CD4-positive, alpha-beta T cell treated with Interleukin-10 for 1 hour (primary cell): Measurements from ENCODE around the gene LRRC46.

Experiments used
- DNase-seq: peaks from one replicate; pipeline ENCODE4 v3.0.0-alpha.2; 2020

Gene LRRC46, protein sequence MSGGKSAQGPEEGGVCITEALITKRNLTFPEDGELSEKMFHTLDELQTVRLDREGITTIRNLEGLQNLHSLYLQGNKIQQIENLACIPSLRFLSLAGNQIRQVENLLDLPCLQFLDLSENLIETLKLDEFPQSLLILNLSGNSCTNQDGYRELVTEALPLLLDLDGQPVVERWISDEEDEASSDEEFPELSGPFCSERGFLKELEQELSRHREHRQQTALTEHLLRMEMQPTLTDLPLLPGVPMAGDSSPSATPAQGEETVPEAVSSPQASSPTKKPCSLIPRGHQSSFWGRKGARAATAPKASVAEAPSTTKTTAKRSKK

DNA sequence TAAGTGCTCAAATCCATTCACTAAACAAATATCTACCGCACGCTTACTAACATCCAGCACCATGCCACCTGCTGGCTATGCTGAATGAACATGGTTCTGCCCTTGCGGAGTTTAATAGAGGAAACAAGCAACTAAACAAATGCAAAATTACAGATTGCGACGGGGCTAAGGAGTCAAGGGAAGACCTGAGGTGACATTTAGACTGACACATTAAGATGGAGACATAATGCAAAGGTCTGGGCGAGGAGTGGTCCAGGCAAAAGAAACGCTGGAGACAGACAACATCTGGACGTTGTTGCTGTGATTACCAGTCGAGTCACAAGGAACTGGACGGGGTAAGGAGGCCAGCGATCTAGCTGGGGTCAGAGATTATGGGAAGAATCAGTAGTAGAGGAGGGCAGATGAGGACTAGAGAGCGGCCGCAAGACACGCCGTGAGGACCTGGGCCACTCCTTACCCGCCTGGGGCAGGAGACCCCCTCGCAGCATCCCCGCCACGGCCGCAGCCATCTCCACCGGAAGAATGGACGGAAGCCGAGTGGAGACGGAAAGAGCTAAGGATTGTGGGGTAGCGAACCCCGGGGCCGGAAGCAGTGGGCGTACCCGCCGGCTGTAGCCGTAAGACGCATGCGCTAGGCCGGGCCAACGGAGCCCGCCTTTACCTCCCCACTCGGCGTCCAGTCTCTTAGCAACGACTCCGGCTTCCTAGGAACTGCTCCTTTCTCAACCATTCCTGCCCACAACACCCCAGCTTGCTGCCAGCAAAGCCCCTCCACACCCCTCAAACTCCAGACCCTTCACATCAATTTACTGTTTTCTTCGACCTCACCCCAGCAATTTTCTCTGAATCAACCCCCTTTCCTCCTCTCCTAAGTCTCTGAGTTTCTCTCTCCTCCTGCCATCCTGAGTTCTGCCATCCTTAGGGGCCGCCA lies at the start of gene LRRC46, which contains the start of gene MRPL10:
Gene LRRC46, plus strand, starts transcription at position 668 of the 931 bp plus-strand sequence. CDS start 320 bp downstream, outside the sequence.
Gene MRPL10, minus strand, starts transcription at position 539 of the 931 bp plus-strand sequence. Its CDS starts 30 bp downstream, at position 509.
- peak; percentile 93 for DNase-seq

DNA sequence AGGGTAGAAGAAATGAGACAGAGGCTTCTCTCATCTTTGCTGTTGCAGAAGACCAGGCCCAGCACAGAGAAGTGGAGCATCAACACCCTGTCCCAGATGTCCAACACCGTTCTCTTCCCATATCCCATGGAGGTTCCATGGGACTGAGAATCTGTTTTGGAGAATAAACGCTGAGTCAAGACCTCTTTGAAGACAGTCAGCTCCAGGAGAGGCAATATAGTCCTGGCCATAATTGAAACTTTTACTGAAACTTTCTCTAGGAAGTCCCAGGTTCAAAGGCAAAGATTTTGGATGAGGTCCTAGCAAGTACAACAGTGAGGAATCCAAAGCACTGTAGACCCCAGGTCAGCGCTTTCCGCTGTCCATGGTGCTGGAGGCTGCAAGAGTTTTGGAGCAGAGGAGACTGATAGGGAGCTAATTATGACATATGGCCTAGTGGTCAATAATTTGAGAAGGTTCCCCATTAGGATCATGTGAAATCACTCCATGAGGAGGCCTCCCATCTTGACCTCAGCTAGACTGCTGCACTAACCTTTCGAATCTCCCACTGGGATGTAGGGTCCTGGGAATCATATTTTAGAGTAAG lies 45.8 kb upstream of the LRRC46 start:
- DNase-seq, result peak; percentile 15

DNA sequence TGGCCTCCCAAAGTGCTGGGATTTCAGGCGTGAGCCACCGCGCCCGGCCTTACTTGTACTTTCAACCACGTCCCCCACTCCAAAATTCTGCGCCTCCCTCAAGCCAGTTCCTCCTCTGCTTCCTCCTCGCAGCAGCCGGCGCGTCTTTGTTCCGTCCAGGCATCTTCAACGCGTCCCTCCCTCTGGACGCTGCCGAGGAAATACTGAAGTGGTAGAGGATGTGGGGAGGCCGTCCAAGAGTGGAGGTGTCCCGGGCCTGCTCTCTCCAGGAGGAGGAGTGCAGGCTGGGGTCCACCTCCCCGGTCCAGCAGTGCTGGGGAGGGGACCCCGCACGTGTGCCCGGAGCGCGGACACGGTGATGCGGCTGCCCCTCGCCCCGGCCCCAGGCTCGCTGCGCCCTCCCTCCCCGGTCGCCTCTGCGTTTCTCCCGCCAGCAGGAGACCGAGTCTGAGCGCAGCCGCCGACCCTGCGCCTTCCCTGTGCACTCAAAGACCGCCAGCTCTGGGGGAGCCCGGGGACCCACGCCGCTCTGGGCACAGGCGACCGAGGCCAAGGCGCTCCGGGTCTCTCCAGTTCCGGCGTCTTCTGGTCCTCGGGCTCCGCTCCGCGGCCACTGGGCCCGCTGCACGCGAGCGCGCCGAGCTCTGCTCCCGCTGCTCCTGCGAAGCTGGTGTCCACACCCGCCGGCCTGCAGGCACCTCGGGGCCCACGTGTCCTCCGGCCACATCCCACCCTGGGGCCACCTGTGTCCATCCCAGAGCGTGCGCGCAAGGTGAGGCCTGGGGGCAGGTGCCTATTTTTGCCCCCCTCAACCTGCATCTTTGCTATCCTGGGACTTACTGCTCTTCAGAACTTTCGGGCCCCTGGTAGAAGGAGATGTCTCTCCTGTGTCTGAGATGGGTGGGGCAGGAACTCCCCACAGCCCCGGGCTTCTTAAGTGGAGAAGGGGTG lies 41.6 kb upstream of the LRRC46 start:
- peak; percentile 59 for DNase-seq

DNA sequence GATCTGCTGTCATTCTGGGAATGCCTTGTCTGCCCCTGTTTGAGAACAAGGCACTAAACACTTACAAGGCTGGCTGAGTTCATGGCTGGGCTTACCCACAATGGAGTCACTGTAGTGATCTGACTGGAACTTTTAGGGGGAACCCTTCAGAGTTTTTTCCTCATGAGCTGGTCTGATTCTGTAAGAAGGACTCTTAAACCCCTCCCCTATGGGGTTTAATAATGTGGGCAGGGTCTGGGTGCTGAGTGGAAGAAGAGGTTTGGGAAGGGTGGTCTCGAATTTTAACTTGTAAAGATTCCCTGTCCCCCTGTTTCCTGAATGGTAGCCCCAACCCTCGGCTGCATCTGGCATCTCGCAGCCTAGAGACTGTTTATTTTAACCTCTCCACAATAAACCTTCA lies 40.4 kb upstream of the LRRC46 start:
- no peak for DNase-seq

DNA sequence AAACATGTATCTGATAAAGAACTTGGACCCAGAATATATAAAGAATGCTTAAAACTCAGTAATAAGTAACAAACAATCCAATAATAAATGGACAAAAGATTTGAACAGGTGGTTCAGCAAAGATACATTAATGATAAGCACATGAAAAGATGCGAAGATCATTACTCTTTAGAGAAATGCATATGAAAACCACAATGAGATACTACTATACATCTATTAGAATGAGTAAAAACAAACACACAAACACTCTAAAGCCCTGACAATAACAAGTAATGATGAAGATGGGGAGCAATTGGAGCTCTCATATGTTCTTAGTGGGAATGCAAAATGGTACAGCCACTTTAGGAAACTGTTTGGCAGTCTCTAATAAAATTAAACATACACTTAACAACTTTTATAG lies 39.0 kb upstream of the LRRC46 start:
- DNase-seq, result no peak

DNA sequence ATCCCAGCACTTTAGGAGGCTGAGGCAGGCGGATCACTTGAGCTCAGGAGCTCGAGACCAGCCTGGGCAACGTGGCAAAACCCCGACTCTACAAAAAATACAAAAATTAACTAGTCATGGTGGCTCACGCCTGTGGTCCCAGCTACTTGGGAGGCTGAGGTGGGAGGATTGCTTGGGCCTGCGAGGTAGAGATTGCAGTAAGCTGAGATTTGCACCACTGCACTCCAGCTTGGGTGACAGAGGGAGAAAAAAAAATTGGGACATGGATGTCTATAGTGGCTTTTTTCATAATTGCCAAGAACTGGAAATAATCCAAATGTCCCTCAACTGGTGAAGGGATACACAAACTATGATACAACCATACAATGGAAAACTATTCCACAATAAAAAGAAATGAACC lies 38.5 kb upstream of the LRRC46 start:
- DNase-seq, result no peak

DNA sequence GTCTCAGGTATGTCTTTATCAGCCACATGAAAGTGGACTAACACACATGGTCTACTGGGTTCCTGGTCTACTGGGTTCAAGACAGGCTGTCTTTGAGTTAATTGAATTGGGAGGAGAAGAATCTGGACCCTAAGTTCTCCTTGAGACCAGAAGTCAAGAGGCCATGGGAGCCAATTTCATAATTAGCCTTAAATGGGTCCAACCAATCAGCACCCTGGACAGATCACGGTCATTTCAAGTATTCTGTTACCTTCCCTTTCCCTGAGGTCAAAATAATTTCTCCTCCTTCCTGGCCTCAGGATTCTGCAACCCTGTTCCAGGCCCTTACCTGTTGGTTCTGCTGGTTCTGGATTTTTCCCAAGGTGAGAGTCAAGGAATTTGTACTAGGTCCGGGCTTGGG lies 33.7 kb upstream of the LRRC46 start:
- no peak for DNase-seq

DNA sequence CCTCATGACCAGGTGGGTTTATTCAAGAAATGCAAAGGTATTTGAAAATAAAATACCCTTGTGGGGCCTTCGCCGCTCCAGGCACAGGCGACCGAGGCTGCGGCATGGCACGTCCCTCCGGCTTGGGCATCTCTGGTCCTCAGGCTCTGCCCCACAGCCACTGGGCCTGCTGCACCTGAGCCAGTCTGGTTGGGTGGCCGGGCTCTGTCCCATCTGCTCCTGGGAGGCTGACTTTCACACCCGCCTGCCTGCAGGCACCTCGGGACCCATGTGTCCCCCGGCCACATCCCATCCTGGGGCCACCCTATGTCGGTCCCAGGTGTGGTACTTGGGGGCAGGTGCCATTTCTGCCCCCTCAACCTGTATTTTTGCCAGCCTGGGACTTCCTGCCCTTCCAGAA lies 30.8 kb upstream of the LRRC46 start:
- no peak for DNase-seq

DNA sequence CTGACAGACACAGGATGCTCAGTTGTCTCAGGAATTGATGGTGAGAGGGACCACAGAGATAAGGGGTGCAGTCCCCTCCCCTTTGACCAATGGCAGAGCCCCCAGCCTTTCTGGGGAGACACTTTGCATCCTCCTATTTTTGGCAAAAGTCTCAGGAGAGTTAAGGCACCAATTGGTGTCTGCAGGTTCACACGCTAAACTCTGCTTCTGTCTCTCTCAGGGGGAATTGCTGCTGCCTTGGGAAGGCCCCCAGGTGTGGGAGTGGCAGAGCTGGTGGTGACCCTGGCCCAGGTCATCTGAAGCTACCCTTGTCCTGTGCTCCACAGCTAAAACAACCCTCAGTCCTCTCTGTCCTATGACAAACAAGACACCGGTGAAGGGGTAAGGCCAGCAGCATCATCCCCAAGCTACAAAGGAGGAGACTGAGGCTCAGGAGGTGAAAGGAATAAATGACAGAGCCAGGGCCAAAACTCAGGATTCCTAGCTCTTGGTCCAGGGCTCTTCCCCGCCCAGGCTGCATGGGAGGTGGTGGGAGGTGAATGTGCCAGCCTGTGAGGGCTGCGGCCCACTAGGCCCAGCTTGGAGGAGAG lies 30.2 kb upstream of the LRRC46 start:
- DNase-seq, result no peak

DNA sequence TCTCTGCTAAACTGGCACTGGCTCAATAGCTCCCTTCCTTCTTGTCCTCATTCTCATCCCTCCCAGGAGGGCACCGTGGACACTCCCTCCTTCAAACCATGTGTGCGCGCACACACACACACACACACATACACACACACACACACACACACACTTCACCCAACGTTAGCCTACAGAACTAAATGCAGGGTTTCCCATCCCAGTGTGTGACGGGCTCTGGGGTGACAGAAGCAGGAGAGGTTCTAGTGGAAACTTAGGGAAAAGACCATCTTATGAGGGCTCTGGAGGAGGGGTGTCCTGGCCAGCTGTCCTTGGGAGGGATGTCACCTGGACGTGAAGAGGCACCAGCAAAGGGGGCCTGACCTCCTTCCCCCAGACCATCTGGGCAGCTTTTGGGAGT lies 29.6 kb upstream of the LRRC46 start:
- no peak for DNase-seq

DNA sequence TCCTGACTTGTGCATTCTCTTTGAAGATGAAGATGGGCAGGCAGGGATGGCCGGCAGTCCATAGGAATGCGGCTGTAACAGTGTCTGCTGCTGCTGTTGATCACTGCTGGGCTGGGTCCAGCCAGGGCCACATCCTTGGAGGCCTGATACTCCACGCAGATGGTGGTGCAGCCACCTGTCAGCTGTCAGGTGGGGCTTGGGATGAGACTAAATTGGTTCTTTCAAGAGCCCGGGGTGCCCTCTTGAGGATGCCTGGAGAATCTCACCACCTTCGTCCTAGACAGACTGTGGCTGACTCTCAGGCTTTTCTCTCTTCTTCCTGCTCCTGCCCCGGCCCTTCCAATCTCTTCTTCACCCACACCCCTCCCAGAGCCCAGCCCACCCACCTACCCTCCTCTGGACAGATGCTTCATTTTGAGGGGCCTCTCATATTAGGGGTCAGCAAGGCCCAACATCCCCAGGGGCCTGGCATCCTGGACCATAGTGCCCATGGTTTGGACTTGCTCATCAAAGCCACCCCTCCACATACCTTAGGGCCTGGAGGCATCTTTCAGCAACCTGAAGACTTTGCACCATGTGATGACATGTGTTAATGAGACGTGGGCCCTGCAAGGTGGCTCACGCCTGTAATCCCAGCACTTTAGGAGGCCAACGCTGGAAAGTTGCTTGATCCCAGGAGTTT lies 29.0 kb upstream of the LRRC46 start:
- peak; percentile 66 for DNase-seq

DNA sequence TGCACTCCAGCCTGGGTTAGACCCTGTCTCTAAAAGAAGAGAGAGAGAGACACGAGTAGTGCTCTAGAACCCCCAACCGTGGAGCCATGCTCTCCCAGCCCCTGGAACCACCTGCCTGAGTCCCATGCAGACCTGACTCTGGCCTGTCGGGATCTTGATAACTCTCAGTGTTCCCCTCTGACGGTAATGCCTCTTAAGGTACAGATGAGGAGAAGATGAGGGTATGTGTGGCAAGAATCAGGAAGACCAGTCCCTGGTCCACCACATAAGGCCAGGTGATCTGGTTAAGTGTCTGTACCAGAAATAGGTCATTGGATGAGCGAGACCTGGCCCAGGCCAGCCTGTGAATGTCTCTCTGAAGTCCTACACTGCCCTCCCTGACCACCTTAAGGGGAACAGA lies 28.3 kb upstream of the LRRC46 start:
- no peak for DNase-seq

DNA sequence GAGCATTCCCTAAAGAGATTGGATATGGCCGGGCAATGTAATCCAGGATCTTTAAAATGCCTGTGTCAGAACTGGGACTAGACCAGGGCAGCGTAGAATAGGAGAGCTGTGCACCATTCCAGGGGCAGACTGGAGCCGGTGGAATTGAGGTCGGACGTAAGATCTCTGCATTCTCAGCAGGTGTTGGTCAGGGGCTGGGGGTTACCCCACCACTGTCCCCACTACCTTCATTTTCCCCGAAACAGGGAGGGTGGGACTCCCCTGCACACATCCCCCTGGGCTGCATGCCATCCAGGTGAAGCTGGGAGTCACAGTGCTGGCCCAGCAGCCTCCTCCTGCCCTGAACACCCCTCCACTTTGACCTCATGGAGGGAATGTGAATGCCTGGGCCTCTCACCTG lies 27.7 kb upstream of the LRRC46 start:
- DNase-seq, result no peak

DNA sequence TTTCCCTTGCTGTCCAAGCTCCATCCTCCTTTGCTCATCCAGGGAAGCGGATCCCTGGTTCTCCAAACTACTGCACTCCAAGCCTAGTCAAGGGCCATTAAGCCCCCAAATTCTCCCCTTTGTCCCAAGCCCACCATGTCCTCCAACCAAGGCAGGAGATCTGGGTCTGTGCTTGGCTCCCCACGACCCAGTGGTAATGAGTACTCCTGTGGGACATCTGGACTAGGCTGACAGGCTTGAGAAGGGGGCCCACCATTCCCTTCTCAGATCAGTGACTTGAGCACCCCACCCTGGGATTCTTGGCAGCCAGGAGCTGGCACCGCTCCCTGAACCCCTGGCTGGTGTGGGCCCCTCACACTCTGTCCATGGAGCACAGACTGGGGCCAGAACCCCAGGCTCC lies 27.0 kb upstream of the LRRC46 start:
- DNase-seq, result no peak

DNA sequence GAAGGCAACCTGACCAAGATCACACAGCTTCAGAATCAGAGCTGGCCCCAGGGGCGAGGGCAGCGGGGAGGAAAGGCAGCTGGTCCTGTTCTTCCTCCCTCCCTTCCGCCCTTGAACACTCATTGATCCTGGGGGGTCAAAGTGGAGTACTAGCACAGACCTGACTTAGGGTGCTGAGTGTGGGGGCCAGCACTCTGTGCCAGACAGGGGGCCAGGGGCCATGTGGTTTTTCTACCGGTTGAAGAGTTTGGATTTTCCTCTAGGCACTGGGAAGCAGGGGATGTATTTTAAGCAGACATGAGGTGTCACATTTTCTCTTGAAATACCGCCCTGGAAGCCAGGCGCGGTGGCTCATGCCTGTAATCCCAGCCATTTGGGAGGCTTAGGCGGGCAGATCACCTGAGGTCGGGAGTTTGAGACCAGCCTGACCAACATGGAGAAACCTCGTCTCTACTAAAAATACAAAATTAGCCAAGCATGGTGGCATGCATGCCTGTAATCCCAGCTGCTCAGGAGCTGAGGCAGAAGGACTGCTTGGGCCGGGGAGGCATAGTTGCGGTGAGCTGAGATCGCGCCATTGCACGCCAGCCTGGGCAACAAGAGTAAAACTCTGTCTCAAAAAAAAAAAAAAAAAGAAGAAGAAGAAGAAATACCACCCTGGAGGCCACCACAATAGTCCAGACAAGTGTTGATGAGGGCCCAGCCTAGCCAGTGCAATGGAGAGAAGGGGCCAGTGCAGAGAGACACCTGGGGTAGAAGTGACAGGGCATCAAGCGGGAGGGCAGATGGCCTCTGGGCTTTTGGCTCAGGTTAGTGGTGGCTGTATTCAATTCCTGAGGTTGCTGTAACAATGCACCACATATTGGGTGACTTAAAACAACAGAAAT lies 25.2 kb upstream of the LRRC46 start:
- DNase-seq, result no peak

DNA sequence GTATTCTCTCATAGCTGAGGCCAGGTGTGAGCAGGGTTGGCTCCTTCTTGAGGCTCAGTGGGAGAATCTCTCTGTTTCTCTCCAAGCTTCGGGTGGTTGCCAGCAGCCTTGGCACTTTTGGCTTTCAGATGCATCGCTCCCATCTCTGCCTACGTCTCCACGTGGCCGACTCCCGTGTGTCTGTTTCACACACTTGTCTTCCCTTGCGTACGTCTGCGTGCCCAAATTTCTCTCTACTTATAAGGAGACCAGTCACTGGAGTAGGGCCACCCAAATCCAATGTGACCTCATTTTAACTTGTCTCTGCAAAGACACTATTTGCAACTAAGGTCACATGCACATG lies 24.6 kb upstream of the LRRC46 start:
- no peak for DNase-seq

DNA sequence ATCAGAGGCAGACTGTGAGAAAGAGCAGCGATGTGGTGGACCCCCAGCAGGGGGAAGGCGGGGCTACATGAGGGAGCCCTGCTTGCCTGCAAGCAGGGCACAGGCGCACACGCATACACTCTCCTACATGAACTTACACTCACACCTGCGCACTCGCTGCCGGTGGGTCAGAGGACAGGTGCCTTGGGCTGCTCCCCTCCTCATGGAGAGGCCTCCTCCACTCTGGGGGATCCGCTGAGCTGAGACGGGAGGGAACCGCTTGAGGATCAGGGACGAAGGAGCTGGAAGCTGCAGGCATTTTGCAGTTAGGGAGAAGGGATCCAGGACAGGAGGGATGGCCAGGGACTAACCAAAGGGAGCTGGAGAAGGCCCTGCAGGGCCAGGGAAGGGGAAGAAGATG lies 24.0 kb upstream of the LRRC46 start:
- DNase-seq, result no peak

DNA sequence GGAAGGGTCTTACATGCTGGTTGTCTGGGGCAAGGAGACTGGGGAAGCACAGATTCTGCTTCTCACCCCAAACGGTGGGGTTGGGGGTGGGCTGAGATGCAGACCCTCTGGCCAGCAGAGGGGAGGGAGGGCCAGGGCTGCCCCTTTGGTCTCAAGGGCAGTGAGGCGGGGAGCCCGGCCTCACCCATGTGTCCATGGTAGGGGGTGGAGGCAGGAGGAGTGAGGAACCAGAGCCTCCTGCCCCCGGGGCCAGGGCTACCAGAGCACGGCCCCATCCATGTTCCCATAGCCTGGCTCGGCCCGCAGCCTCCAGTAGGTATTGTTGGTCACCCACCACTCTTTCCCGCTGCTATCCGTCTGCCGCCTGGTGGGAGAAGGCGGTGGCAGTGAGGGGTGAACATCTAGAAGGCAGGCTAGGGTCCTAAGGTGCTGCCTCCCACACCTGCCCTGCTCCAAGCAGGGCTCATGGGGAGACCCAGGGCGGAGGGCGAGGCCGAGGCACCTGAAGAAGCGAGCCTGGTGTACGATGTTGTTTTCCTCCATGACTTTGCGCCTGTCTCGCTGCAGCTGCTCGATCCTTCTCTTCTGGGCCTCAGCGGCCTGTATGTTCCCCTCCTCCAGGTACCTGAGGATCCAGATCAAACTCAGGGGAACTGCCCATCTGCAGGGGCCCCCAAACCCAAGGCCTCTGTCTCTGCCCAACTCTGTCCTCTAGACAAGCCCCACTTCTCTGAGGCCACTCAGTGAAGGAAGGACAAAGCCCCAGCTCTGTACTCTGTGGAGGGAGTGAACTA lies 23.2 kb upstream of the LRRC46 start:
- no peak for DNase-seq

DNA sequence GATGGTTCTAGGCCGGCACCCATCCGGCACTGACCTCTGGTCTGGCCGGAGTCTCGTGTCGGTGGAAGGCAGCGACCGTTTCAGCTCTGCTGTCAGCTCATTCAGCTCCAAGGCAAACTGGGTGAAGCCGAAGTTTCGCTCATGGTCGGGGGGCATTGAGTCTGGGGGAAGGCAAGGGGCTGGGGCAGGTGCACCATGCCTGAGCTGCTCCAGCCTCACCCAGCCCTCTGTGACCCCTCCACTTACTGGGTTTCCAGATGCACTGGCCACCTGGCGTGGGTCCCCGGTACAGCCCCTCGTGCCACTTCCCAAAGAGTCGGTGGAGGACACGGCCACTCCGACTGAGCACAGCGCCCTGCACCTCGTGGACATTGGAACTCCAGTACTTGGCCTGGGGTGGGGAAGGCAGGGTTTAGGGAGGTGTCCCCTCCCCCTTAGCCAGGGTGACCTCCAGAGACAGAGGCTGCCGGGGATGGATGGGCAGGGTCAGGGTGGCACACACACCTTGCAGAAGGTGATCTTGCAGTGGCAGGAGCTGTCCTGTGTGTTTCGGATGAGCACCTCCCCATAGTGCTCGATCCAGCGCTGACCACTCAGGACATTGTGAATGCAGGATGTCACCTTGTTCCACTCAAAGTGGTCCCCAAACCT lies 22.5 kb upstream of the LRRC46 start:
- DNase-seq, result no peak
